ENCODE data around the gene BCDIN3D.

GRCh38 chr12:49798248-49798647 is 44.7 kb downstream of the BCDIN3D start:
- TF ChIP-seq CTCF (optimal IDR thresholded peaks at IDR 0.05 in 1 of 3, IDR thresholded peaks at IDR 0.05 in 1 of 3, conservative IDR thresholded peaks at IDR 0.05 in 1 of 3; ENCODE audit: extremely low read depth in 1 of 3, insufficient read depth in 2 of 3, low read length in 3 of 3) (no peak), EZH2 (IDR thresholded peaks at IDR 0.05; ENCODE audit: low read length) (no peak)

All from keratinocyte (primary cell).